Activated CD8-positive, alpha-beta T cell treated with anti-CD3 and anti-CD28 coated beads, Interleukin-2, amount 10 ng/mL, durations not matched to agents 7 days and 5 days (primary cell): ENCODE results near the gene KCNJ1. TPM values are rescaled to one million over a fixed set of nuclear protein-coding genes. Genes with fewer than 3 reads are reported as not detected.

Source experiments
- ATAC-seq: fragments of 150-1000 bp; cut with Tn5 transposase; one replicate; pipeline ENCODE4 v1.10.0; 2021; ENCODE audit warnings: moderate library complexity
- CTCF ChIA-PET: fragments of 350-600 bp; sonication (Branson Sonifier 250); formaldehyde crosslinking; loops from one replicate; lab custom pipeline; 2021; ENCODE audit warnings: antibody characterized with exemption; lab: Charles Lee
- POLR2A ChIA-PET: fragments of 350-600 bp; sonication (Branson Sonifier 250); formaldehyde crosslinking; loops from one replicate; lab custom pipeline; 2021; ENCODE audit warnings: antibody characterized with exemption; lab: Charles Lee
- DNase-seq: peaks from one replicate; pipeline ENCODE4 v3.0.0-alpha.2; 2020
- H3K27ac Mint-ChIP-seq: one replicate; pipeline ENCODE4 v1.8.0; 2021; ENCODE audit warnings: mild to moderate bottlenecking, mixed read lengths
- H3K27me3 Mint-ChIP-seq: one replicate; pipeline ENCODE4 v1.8.0; 2021; ENCODE audit warnings: low read depth, mixed read lengths
- H3K36me3 Mint-ChIP-seq: one replicate; pipeline ENCODE4 v1.8.0; 2021; ENCODE audit warnings: low read depth, mixed read lengths
- H3K4me1 Mint-ChIP-seq: one replicate; pipeline ENCODE4 v1.8.0; 2021; ENCODE audit warnings: low read depth, mixed read lengths
- H3K4me3 Mint-ChIP-seq: one replicate; pipeline ENCODE4 v1.8.0; 2021; ENCODE audit warnings: mild to moderate bottlenecking, mixed read lengths
- H3K9me3 Mint-ChIP-seq: one replicate; pipeline ENCODE4 v1.8.0; 2022; ENCODE audit warnings: mixed read lengths; ENCODE audit not compliant: insufficient read depth
- total RNA-seq, 2 experiments: library from RNA; stranded (reverse); gene quantifications; one replicate each; pipeline ENCODE4 v1.2.3, GENCODE V29; 2021

Gene KCNJ1
- total RNA-seq, 2 experiments from 2014 or later: not detected

DNA sequence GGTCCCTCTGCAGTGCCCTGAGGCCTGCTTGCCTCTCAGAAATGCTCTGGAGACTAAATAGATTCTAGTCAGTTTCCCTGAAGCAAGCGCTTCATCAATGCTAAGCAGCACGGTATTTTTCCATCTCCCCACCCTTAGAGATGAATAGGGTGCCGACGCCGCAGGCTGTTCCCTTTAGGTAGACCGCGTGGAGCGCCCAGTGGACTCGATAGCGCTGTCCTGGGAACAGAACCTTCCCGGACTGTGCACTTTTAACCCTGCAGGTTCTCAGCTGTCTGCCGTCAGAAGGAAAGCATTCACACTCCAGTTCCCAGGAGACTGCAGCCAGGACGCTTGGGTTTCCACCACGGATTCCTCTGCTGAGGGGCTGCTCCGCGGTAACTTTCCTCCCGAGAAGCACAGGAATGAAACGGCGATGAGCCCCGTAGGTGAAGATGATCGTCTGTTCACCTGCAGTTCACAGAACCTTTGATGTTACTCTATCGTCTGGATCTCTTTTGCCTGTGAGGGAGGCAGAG lies 9.1 kb upstream of the KCNJ1 start:
- Mint-ChIP-seq H3K4me3 (no peak overlapping the region), H3K27me3 (peaks cover 20% of the 10 kb centered on the region), H3K4me1 (peaks cover 5% of the 10 kb centered on the region), H3K27ac (no peak overlapping the region), H3K9me3 (no peaks in the 10 kb centered on the region), H3K36me3 (no peaks in the 10 kb centered on the region)
- ChIA-PET POLR2A (interaction anchor here (0.6 kb wide), 1 partner anchor 247 kb away, joined by 3 read pairs; no protein-coding TSS in a partner anchor), CTCF (interaction anchor here (2.5 kb wide), 1 partner anchor 9 kb away, joined by 16 read pairs; no protein-coding TSS in a partner anchor)
- no peak for DNase-seq
- ATAC-seq: no peak

DNA sequence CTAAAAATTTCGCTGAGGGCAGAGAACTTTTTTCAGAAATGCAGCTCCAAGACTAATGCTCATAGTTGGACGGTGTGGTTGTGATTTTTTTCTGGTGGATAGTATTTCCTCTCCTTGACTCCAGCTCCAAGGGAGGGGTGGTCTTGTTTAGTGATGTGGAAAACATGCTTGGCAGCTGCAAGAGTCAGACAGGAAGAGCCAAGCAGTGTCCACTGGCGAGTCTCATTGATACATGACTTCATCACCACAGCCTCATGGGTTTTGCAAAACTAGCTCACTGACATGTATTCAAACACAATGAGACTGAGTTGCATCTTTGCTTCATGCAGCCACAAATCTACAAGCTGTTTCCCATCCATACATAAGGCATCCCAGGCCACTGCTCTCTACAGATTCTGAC lies 7.3 kb upstream of the KCNJ1 start:
- Mint-ChIP-seq H3K27me3 (peaks cover 18% of the 10 kb centered on the region), H3K27ac (no peak overlapping the region), H3K4me3 (no peak overlapping the region), H3K36me3 (no peaks in the 10 kb centered on the region), H3K9me3 (no peaks in the 10 kb centered on the region), H3K4me1 (peaks cover 5% of the 10 kb centered on the region)
- ATAC-seq (no peak), DNase-seq (no peak)
- ChIA-PET CTCF (interaction anchor here (1.3 to 2.5 kb wide), 2 partner anchors 11 to 717 kb away, joined by 4 to 16 read pairs; no protein-coding TSS in a partner anchor), POLR2A (no interaction called here)

- H3K9me3 Mint-ChIP-seq: no peaks in the 10 kb centered on the region
- DNase-seq (no peak), ATAC-seq (no peak)
- no peak overlapping the region for H3K4me3 Mint-ChIP-seq
- no peaks in the 10 kb centered on the region for H3K36me3 Mint-ChIP-seq
- H3K27ac Mint-ChIP-seq: no peak overlapping the region
- H3K27me3 Mint-ChIP-seq: peaks cover 18% of the 10 kb centered on the region
- CTCF ChIA-PET: interaction anchor here (1.0 kb wide), 1 partner anchor 13 kb away, joined by 3 read pairs; no protein-coding TSS in a partner anchor
- POLR2A ChIA-PET: no interaction called here
- peaks cover 5% of the 10 kb centered on the region for H3K4me1 Mint-ChIP-seq
These were observed 5.5 kb upstream of the KCNJ1 start for GRCh38 chr11:128872594-128872993.

- H3K27me3 Mint-ChIP-seq: peaks cover 18% of the 10 kb centered on the region
- H3K36me3 Mint-ChIP-seq: no peaks in the 10 kb centered on the region
- ATAC-seq (no peak), DNase-seq (no peak)
- no peaks in the 10 kb centered on the region for H3K9me3 Mint-ChIP-seq
- no peak overlapping the region for H3K4me3 Mint-ChIP-seq
- no peak overlapping the region for H3K27ac Mint-ChIP-seq
- peaks cover 5% of the 10 kb centered on the region for H3K4me1 Mint-ChIP-seq
- CTCF ChIA-PET: interaction anchor here (1.0 kb wide), 1 partner anchor 13 kb away, joined by 3 read pairs; no protein-coding TSS in a partner anchor
- POLR2A ChIA-PET: no interaction called here
These were observed 5.0 kb upstream of the KCNJ1 start for GRCh38 chr11:128872094-128872493.

GRCh38 chr11:128871168-128871610 lies 4.1 kb upstream of the KCNJ1 start:
- H3K36me3 Mint-ChIP-seq: no peaks in the 10 kb centered on the region
- H3K27ac Mint-ChIP-seq: no peak overlapping the region
- DNase-seq (no peak), ATAC-seq (no peak)
- no peak overlapping the region for H3K4me3 Mint-ChIP-seq
- peaks cover 5% of the 10 kb centered on the region for H3K4me1 Mint-ChIP-seq
- peaks cover 16% of the 10 kb centered on the region for H3K27me3 Mint-ChIP-seq
- ChIA-PET CTCF (no interaction called here), POLR2A (no interaction called here)
- H3K9me3 Mint-ChIP-seq: no peaks in the 10 kb centered on the region

DNA sequence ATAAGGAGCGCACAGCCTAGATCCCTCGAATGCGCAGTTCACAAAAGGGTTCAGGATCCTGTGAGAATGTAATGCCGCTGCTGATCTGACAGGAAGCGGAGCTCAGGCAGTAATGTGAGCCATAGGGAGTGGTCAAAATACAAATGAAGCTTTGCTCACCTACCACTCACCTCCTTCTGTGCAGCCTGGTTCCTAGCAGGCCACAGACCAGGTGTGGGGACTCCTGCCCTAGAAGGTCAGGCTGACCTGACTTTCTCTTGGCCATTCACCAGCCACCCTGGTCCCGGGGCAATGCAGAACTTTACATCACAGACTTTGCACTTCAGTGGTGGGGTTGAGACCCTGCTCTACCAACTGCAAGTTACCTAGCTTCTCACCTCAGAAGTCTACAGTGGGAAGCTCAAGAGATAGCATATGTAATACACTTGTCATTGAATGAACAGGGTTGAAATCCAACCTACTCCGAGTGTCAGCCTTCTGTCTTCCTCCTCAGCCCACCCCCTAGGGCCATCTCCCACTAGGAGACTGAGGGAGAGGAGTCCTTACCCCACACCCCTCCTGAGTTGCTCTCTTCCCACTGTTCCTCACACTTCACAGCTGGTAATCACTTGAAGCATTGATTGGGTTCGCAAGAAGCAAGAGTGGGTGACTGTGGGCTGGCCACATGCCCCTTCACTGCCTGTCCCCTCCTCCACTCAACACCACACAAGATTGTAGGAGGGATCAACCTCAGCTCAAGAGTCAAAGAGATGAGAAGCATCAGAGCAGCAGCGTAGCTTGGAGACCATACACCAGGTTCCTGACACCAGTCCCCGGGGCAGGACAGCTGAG lies 2.0 kb upstream of the KCNJ1 start:
- no peak overlapping the region for H3K4me3 Mint-ChIP-seq
- H3K27ac Mint-ChIP-seq: no peak overlapping the region
- H3K9me3 Mint-ChIP-seq: no peaks in the 10 kb centered on the region
- peak; percentile 62 for DNase-seq
- peaks cover 10% of the 10 kb centered on the region for H3K27me3 Mint-ChIP-seq
- peak; percentile 69 for ATAC-seq
- peaks cover 5% of the 10 kb centered on the region for H3K4me1 Mint-ChIP-seq
- POLR2A ChIA-PET: no interaction called here
- CTCF ChIA-PET: interaction anchor here (0.8 to 1.7 kb wide), 6 partner anchors 10 to 712 kb away, joined by 3 to 13 read pairs (median 6); no protein-coding TSS in a partner anchor
- H3K36me3 Mint-ChIP-seq: no peaks in the 10 kb centered on the region

- no peaks in the 10 kb centered on the region for H3K4me1 Mint-ChIP-seq
- no peaks in the 10 kb centered on the region for H3K36me3 Mint-ChIP-seq
- ATAC-seq (no peak), DNase-seq (no peak)
- H3K4me3 Mint-ChIP-seq: no peak overlapping the region
- H3K27ac Mint-ChIP-seq: no peak overlapping the region
- CTCF ChIA-PET: interaction anchor here (1.0 to 1.7 kb wide), 4 partner anchors 17 to 708 kb away, joined by 3 to 5 read pairs (median 4); no protein-coding TSS in a partner anchor
- no peaks in the 10 kb centered on the region for H3K9me3 Mint-ChIP-seq
- POLR2A ChIA-PET: no interaction called here
- peaks cover 8% of the 10 kb centered on the region for H3K27me3 Mint-ChIP-seq
These were observed 1.6 kb downstream of the KCNJ1 start for GRCh38 chr11:128865490-128865889.

- Mint-ChIP-seq H3K4me1 (peaks cover 8% of the 10 kb centered on the region), H3K27ac (no peak overlapping the region), H3K27me3 (peaks cover 12% of the 10 kb centered on the region), H3K4me3 (no peak overlapping the region), H3K9me3 (no peaks in the 10 kb centered on the region), H3K36me3 (no peaks in the 10 kb centered on the region)
- DNase-seq: no peak
- CTCF ChIA-PET: interaction anchor here (1.0 kb wide), 1 partner anchor 705 kb away, joined by 3 read pairs; no protein-coding TSS in a partner anchor
- ATAC-seq: no peak
- POLR2A ChIA-PET: no interaction called here
These were observed 4.0 kb downstream of the KCNJ1 start for GRCh38 chr11:128862908-128863660.

GRCh38 chr11:128862406-128862805 lies 4.7 kb downstream of the KCNJ1 start:
- ChIA-PET CTCF (no interaction called here), POLR2A (no interaction called here)
- Mint-ChIP-seq H3K27ac (no peak overlapping the region), H3K27me3 (peaks cover 12% of the 10 kb centered on the region), H3K9me3 (no peaks in the 10 kb centered on the region), H3K36me3 (no peaks in the 10 kb centered on the region), H3K4me3 (no peak overlapping the region), H3K4me1 (peaks cover 8% of the 10 kb centered on the region)
- ATAC-seq (no peak), DNase-seq (no peak)

DNA sequence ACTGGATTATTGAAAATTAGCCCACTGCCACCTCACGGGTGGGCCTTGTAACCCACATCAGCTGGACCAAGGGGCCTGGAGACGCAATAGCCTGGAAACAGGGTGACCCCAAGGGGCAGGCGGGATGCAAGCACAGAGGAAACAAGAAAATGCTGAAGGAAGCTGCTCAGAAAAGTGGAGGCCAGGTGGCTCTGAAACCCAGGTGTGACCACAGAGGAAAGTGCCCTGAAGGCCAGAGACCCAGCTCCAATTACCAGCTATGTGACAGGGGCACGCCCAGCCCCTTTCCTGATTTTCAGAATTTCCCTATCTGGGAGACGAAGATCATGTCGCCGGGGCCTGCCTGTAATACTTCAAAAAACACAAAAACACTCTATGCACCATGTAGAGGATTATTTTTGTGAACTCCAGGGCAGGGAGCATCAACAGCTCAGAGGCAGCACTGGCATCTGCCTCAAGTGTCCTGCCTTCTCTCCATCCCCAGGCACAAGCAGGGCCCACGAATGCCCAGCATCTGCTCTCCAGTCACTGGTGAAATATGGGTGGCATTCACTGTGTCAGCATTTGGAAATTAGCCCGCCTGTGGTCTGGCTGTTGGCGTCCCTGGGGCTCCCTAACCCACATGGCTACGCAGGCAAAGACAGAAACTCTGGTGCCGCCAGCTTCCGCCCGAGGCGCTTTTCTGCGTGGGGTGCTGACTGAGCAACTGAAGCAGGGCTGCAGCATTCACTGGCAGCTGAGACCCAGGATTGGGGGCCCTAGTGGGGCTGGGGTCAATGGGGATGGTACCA lies 6.3 kb downstream of the KCNJ1 start:
- Mint-ChIP-seq H3K4me3 (no peak overlapping the region), H3K4me1 (peaks cover 8% of the 10 kb centered on the region), H3K36me3 (no peaks in the 10 kb centered on the region), H3K27me3 (peaks cover 15% of the 10 kb centered on the region), H3K9me3 (no peaks in the 10 kb centered on the region), H3K27ac (no peak overlapping the region)
- DNase-seq: no peak
- ChIA-PET POLR2A (no interaction called here), CTCF (interaction anchor here (0.6 to 4.4 kb wide), 8 partner anchors 15 to 703 kb away, joined by 3 to 38 read pairs (median 5); no protein-coding TSS in a partner anchor)
- ATAC-seq: no peak
